NB4 (cell line): ENCODE results near the gene KIRREL3.

Source experiments
- CTCF ChIP-seq: IDR thresholded peaks from one replicate; pipeline ENCODE4 v1.5.1; 2012; ENCODE audit warnings: low read depth, low read length
- POLR2A ChIP-seq: IDR thresholded peaks from 2 replicates; pipeline ENCODE4 v1.6.1; 2011; ENCODE audit warnings: mild to moderate bottlenecking; ENCODE audit not compliant: insufficient read length; ENCODE audit errors: extremely low read depth
- TF ChIP-seq, protein P1 (sequence below): IDR thresholded peaks from 2 replicates; pipeline ENCODE4 v1.6.1; 2011; ENCODE audit warnings: low read depth, low read length

DNA sequence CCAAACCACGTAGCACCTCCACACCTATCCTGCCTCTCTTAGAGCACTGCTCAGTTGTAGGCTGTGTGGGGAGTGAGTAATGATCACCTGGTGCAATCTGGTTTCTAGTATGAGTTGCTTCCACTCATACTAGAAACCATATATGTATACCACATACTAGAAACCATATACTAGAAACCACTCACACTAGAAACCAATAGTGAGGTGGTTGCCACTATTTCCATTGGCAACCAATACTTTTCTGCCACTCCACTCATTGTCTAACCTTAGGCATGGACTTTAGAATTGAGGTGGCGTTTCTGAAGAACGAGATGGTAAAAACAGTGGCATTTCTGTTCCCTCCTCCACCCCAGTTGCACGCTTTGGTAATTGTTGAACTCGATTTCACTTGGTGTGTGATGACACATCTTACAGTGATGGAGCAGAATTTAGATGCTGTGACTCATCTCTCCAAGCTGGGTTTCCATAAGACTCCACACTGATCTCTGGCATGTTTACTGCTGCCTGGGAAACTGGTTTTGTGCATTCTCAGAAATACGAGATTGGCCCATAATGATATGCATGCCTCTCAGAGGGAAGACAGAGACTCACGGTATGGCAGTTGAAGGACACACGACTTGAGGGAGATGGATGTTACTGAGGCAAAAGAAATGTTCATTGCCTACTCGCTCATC is 82.9 kb downstream of the KIRREL3 start:
- no peak for TF ChIP-seq POLR2A
- no peak for TF ChIP-seq CTCF
- TF ChIP-seq, protein P1, sequence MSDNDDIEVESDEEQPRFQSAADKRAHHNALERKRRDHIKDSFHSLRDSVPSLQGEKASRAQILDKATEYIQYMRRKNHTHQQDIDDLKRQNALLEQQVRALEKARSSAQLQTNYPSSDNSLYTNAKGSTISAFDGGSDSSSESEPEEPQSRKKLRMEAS = no peak
